GM23338 (cell line): ENCODE measurements around the gene POPDC3. TPM values are rescaled to one million over a fixed set of nuclear protein-coding genes. Genes with fewer than 3 reads are reported as not detected.

Experiments used
- ATAC-seq: fragments of 200-7000 bp; cut with Tn5 transposase; 3 replicates; pipeline ENCODE4 v1.9.1; 2020
- DNase-seq: peaks from one replicate; pipeline ENCODE4 v3.0.0-alpha.2; 2015; ENCODE audit warnings: low spot score
- H2AFZ ChIP-seq: fragments of 200-600 bp; sonication (generic); 2 replicates; pipeline ENCODE4 v1.8.0; 2016; ENCODE audit warnings: antibody characterized with exemption, mild to moderate bottlenecking, moderate library complexity
- H3F3A ChIP-seq: fragments of 200-600 bp; sonication (generic); replicated peaks from 2 replicates; pipeline ENCODE4 v1.8.0; 2017; ENCODE audit warnings: antibody characterized with exemption, mixed run types, low read depth
- H3K27ac ChIP-seq: fragments of 200-600 bp; sonication (generic); 2 replicates; pipeline ENCODE4 v1.6.1; 2016; ENCODE audit warnings: low read depth
- H3K27me3 ChIP-seq: fragments of 200-600 bp; sonication (generic); 2 replicates; pipeline ENCODE4 v1.8.0; 2016; ENCODE audit warnings: mild to moderate bottlenecking, mixed run types, moderate library complexity; ENCODE audit not compliant: insufficient read depth
- H3K36me3 ChIP-seq: fragments of 200-600 bp; sonication (generic); 2 replicates; pipeline ENCODE4 v1.8.0; 2016; ENCODE audit warnings: mild to moderate bottlenecking; ENCODE audit not compliant: insufficient read depth
- H3K4me1 ChIP-seq: fragments of 200-600 bp; sonication (generic); 2 replicates; pipeline ENCODE4 v1.8.0; 2016; ENCODE audit warnings: mild to moderate bottlenecking, moderate library complexity; ENCODE audit not compliant: insufficient read depth
- H3K4me2 ChIP-seq: fragments of 200-600 bp; sonication (generic); 2 replicates; pipeline ENCODE4 v1.7.1; 2017; ENCODE audit warnings: mixed run types
- H3K4me3 ChIP-seq: fragments of 200-600 bp; sonication (generic); 2 replicates; pipeline ENCODE4 v1.6.1; 2016; ENCODE audit warnings: mixed run types
- H3K79me2 ChIP-seq: fragments of 200-600 bp; sonication (generic); replicated peaks from 2 replicates; pipeline ENCODE4 v1.8.0; 2017; ENCODE audit warnings: mild to moderate bottlenecking; ENCODE audit not compliant: insufficient read depth
- H3K9me2 ChIP-seq: fragments of 200-600 bp; sonication (generic); 2 replicates; pipeline ENCODE4 v1.8.0; 2017; ENCODE audit not compliant: insufficient read depth
- H4K20me1 ChIP-seq: fragments of 200-600 bp; sonication (generic); replicated peaks from 2 replicates; pipeline ENCODE4 v1.8.0; 2017; ENCODE audit warnings: mild to moderate bottlenecking; ENCODE audit not compliant: insufficient read depth
- H3K27ac Mint-ChIP-seq: 2 replicates; pipeline ENCODE4 v1.8.0; 2020; ENCODE audit warnings: inconsistent platforms, mild to moderate bottlenecking, moderate library complexity, mixed read lengths
- H3K27me3 Mint-ChIP-seq: 3 replicates; pipeline ENCODE4 v1.8.0; 2022; ENCODE audit warnings: low read depth, mild to moderate bottlenecking, moderate library complexity, mixed read lengths, inconsistent platforms; ENCODE audit not compliant: insufficient read depth, poor library complexity
- H3K36me3 Mint-ChIP-seq: 3 replicates; pipeline ENCODE4 v1.8.0; 2021; ENCODE audit warnings: low read depth, mild to moderate bottlenecking, inconsistent platforms, moderate library complexity, mixed read lengths
- H3K4me1 Mint-ChIP-seq: 3 replicates; pipeline ENCODE4 v1.8.0; 2020; ENCODE audit warnings: mild to moderate bottlenecking, inconsistent platforms, mixed read lengths
- H3K4me3 Mint-ChIP-seq: 3 replicates; pipeline ENCODE4 v1.8.0; 2021; ENCODE audit warnings: moderate library complexity, mild to moderate bottlenecking, inconsistent platforms, mixed read lengths
- H3K9me3 Mint-ChIP-seq: 3 replicates; pipeline ENCODE4 v1.8.0; 2020; ENCODE audit warnings: moderate library complexity, mild to moderate bottlenecking, inconsistent platforms, mixed read lengths
- ETS1 ChIP-seq: IDR thresholded peaks from 2 replicates; pipeline ENCODE4 v1.6.1; 2016; ENCODE audit warnings: antibody characterized with exemption
- EZH2phosphoT487 ChIP-seq: fragments of 200-600 bp; sonication (generic); IDR thresholded peaks from one replicate; pipeline ENCODE4 v1.8.1; 2018; ENCODE audit warnings: antibody characterized with exemption; ENCODE audit not compliant: unreplicated experiment
- ZNF462 ChIP-seq: fragments of 250-450 bp; sonication (Bioruptor Pico); IDR thresholded peaks from 2 replicates; pipeline ENCODE4 v1.5.0; 2020; ENCODE audit warnings: mild to moderate bottlenecking, moderate library complexity
- polyA plus RNA-seq: library from polyadenylated mRNA; unstranded; fragments of >200 nt; fragmentation: Nextera tagmentation; extraction: Ambion mirVana; gene quantifications from 2 replicates; pipeline ENCODE4 v1.2.1, GENCODE V29; 2016
- total RNA-seq: library from RNA; depleted of rRNA; stranded (reverse); fragments of >200 nt; shearing (Covaris generic); gene quantifications from 2 replicates; pipeline ENCODE4 v1.2.3, GENCODE V29; 2014

The POPDC3 gene
- total and polyA plus RNA-seq, 2 experiments from 2014 or later: 5.1 to 5.7 TPM

- no peaks in the 10 kb centered on the region for H3K4me1 Mint-ChIP-seq
- H3K4me3 Mint-ChIP-seq: no peak overlapping the region
- H4K20me1 ChIP-seq: no peaks in the 10 kb centered on the region
- no peaks in the 10 kb centered on the region for H3K4me1 ChIP-seq
- H3K36me3 Mint-ChIP-seq: no peaks in the 10 kb centered on the region
- peaks cover under 1% of the 10 kb centered on the region; the same call in 1 of the 3 replicates for H3K9me3 Mint-ChIP-seq
- H3K27ac Mint-ChIP-seq: no peak overlapping the region
- TF ChIP-seq ZNF462 (CRISPR knock-in tag) (no peak), EZH2phosphoT487 (no peak), ETS1 (no peak)
- no peak for DNase-seq
- H3K4me2 ChIP-seq: no peak overlapping the region
- no peak overlapping the region for H3K4me3 ChIP-seq
- H3K79me2 ChIP-seq: no peaks in the 10 kb centered on the region
- no peaks in the 10 kb centered on the region for H3F3A ChIP-seq
- H3K27me3 Mint-ChIP-seq: no peaks in the 10 kb centered on the region
- no peaks in the 10 kb centered on the region for H3K27me3 ChIP-seq
- H3K27ac ChIP-seq: no peak overlapping the region
- no peak for ATAC-seq
- no peak overlapping the region for H2AFZ ChIP-seq
- H3K36me3 ChIP-seq: no peaks in the 10 kb centered on the region
- no peaks in the 10 kb centered on the region for H3K9me2 ChIP-seq
These were observed 47.5 kb upstream of the POPDC3 start for GRCh38 chr6:105227295-105227767.

- no peak overlapping the region for H3K4me3 ChIP-seq
- Mint-ChIP-seq H3K4me1 (no peaks in the 10 kb centered on the region), H3K27me3 (no peaks in the 10 kb centered on the region), H3K4me3 (no peak overlapping the region), H3K9me3 (no peaks in the 10 kb centered on the region), H3K27ac (no peak overlapping the region), H3K36me3 (no peaks in the 10 kb centered on the region)
- H2AFZ ChIP-seq: no peak overlapping the region
- no peak overlapping the region for H3K27ac ChIP-seq
- H3K27me3 ChIP-seq: no peaks in the 10 kb centered on the region
- DNase-seq (no peak), ATAC-seq (no peak)
- H3K4me1 ChIP-seq: no peaks in the 10 kb centered on the region
- no peaks in the 10 kb centered on the region for H3K36me3 ChIP-seq
- H3K4me2 ChIP-seq: no peak overlapping the region
- H3K79me2 ChIP-seq: no peaks in the 10 kb centered on the region
- H4K20me1 ChIP-seq: no peaks in the 10 kb centered on the region
- H3K9me2 ChIP-seq: no peaks in the 10 kb centered on the region
- H3F3A ChIP-seq: no peaks in the 10 kb centered on the region
- TF ChIP-seq ZNF462 (CRISPR knock-in tag): no peak
- TF ChIP-seq EZH2phosphoT487: no peak
These were observed 46.9 kb upstream of the POPDC3 start for GRCh38 chr6:105226598-105227294.
